Superior temporal gyrus (tissue), 1 donor: ENCODE results near the gene CST3.
"Not testable (repeated sequence)": the region's sequence is repeated elsewhere in the genome, so short reads cannot be mapped to it uniquely, and the experiment has no call there.

ENCODE experiments used
- DNase-seq: peaks from one replicate; pipeline ENCODE4 v3.0.0-alpha.2; 2016; ENCODE audit errors: extremely low spot score

Gene CST3

DNA sequence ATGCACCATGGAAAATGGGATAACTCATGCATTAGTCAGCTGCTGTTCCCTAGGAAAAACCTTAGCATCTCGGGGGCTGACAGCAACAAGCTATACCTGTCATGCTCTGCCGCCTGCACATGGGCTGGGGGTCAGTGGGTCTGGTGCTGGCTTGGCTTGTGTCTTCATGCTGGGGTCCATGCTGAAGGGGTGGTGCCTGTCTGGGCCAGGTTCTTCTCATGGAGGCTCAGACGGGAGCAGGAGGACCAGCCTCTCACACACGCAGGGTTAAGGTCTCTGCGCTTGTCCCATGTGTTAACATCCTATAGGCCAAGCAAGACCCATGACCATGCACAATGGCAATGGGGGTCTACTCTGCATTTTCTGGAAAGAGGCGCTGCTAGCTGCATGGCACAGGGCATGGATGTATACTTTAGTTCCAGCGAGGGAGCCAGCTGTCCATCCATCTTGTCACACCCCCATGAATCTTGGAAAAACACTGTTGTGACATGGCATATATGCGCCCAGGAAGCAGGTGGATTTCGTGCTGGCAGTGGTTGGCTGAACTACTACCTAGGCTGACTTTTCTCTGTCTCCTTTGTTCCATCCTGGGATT, 24.6 kb upstream of the CST3 start:
- no peak for DNase-seq

DNA sequence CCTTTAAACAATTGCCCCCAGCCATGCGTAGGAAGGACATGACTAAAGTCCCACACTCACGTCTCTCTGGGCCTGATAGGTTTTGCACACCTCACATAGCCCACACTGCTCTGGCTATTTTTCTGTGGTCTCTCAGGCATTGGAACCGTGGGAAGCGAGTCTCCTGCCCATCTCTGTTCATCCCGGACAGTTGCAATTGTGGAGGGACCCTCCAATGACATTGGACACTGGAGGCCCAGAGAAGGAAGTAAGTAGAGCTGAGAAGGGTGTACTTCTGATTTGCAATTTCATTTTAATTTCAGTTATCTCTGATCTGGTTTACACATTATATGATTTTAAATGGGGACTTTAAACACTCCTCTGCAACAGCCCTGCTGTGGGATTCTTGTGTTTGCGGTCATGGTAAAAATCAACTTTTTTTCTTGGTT, 23.3 kb upstream of the CST3 start:
- DNase-seq: no peak

DNA sequence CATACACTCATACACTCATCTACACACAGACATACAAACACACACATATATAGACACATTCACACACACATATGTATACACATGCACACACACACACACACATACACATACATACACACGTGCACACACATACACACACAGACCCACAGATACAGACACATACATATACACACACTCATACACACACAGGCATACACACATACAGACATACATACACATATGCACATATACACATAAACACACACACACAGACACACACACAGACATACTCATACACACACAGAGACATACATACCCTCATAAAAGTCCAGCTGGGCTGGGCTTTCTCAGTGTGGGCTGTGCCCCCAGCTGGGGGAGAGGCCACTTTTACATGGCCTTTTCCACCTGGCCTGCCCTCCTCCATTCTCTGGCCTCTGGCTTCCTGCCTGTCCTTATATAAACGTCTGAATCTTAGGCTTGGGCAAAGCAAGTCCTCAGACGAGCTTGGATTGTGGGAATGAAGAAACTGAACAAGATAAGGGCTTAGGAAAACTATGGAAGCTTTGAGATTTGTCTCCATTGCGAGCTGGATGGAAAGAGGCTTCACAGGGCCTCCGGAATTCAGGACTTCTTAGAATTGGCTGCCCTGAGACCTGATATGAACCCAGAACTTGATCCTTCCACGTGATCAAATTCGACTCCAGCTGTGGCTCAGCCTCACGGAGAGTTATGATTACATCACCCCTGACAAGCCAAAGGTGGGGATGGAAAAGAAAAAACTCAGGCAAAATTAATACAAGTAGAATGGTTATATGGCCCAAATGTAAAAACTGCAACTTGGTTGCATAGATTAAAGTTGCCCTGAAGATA, 22.5 kb upstream of the CST3 start:
- no peak for DNase-seq

DNA sequence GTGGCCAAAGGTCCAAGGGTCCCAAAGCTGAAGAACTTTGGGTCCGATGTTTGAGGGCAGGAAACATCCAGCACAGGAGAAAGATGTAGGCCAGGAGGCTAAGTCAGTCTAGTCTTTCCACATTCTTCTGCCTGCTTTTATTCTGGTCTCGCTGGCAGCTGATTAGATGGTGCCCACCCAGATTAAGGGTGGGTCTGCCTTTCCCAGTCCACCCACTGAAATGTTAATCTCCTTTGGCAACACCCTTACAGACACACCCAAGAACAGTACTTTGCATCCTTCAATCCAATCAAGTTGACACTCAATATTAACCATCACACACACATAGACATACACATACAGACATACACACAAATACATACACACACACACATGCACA, 21.8 kb upstream of the CST3 start:
- not testable (repeated sequence) for DNase-seq

DNA sequence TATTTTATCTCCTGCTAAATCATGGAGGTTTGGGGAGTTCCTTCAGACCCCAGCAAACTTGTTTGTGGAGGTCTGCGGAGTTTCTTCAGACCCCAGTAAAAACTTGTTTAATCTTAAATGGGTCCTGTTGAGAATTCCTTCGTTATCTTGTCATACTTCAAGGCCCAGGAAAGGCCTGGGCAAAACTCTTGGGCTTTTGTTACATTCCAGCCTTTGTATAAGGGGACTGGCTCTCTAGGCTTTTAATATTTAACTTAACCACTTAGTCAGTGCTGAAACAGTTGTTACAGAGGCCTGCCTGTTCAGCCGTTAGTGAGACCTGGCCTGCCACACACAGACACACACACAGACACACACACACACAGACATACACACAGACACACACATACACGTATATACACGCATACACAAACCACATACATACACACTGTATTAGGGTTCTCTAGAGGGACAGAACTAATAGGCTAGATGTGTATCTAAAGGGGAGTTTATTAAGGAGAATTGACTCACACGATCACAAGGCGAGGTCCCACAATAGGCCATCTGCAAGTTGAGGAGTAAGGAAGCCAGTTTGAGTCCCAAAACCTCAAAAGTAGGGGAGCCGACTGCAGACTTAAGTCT, 21.3 kb upstream of the CST3 start:
- DNase-seq: no peak

DNA sequence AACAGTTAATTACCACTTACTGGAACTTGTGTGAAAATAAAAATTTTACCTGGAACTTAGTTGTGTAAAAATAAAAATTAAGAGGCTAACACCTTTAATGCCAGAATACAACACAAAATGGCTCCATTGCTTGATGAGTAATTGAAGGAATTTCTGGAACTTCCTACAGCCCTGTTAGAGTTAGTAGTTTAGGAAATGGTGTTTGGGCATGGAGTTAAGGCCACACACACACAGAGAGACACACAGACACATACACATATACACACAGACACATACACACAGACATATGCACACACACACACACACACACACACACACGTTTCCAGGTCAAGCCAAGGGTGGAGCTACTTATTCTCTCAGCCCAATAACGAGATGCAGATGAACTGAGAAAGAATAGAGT, 20.6 kb upstream of the CST3 start:
- no peak for DNase-seq

DNA sequence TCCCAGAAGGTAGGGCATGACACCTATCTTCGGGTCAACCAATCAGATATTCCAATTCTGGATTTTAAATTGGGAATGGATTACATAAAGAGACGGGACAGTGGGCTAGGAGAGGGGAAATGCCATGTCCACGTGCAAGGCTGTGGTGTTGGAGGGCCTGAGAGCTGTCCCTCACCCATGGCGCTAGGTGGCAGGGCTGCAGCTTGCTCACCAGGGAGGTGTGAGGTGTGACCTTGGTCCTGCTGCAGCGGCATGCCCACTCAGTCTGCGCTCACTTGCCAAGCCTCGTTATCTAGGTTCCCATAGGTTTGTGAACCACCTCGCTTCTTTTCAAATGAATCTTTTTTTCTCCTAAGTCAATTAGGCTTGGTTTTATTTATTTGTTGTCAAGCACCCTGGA, 19.4 kb upstream of the CST3 start:
- DNase-seq: no peak

DNA sequence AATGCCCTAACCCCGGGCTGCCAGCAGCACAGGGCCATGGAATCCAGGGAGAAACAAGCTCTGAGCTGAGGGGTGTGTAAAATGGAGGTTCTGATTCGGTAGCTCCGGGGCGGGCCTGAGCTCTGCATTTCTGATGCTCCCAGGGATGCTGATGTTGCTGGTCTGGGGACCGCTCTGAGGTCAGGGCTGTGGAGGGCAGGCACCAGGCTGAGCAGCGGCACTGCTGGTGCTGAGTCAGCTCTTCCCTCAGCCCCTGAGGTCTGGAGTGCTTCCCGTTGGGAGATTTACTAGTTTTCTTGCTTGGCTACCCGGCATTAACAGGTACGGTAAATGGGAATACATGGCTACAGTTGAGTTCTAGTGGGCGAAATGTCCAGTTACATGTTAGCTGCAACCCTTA, 18.6 kb upstream of the CST3 start:
- DNase-seq: no peak

DNA sequence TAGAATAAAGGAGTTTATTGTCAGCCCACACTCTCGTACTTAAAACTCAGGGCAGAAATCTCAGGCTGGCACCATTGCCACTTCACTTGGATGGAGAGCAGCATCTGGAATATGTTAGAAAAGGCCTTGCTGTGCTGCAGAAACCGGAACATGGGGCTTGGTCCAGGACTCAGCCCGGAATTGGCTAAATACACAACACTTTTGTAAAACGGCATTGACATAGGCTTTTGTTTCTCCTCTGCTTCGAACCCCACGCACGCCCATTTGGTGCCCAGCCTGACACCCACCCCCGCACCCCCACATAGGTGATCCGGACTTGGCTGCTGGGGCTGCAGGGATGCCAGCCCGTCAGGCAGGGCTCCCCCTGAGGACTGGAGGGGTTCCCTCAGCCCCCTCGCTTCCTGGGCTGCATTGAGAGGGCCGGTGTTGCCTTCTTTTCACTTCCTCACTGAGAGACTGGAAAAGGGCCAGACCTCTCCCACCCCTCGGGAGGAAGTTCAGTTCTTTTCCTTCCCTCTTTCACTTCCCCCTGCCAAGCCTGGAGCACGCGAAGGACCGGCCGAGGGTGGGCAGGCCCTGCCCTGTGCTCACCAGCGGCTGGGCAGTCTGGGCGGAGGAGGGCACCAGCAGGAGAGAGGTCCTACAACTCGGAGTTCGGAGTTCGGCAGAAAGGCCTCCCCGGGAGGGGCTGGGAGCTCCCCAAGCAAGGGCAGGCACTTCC, 17.9 kb upstream of the CST3 start:
- DNase-seq: peak; percentile 73

DNA sequence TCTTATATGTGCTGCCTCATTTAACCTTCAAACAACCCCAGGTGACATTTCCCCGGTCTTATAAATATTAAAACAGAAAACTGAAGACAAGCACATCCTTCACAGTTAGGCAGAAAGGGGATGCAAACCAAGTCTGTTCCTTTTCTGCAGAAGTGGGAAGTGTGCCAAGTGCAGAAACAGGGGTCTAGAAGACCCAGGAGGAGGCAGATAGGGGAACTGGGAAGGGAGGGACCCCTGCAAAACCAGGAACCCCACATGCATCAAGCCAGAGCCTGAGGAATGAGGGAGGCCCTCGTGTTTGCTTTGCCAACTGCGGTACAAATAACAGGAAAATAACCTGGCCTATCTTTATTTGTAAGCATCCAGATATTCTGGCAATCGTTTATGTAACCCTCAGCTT, 17.0 kb upstream of the CST3 start:
- DNase-seq: no peak

DNA sequence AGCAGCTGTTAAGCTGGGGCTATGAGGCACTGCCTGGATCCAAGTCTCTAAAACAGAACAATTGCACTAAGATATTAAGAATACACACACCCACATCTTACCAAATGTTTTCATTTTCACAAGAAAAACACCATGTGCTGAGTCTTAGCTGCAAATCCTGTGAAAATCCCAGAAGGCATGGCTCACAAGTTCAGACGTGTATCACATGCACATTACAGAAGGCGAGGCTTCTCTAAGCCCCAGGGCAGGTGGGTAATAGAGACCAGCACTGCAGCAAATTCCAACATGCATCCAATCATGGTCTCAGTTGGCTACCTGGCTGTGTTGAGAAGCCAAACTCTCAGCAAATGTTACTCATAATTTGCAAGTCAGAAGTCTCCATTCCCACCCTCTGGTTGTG, 16.2 kb upstream of the CST3 start:
- no peak for DNase-seq

DNA sequence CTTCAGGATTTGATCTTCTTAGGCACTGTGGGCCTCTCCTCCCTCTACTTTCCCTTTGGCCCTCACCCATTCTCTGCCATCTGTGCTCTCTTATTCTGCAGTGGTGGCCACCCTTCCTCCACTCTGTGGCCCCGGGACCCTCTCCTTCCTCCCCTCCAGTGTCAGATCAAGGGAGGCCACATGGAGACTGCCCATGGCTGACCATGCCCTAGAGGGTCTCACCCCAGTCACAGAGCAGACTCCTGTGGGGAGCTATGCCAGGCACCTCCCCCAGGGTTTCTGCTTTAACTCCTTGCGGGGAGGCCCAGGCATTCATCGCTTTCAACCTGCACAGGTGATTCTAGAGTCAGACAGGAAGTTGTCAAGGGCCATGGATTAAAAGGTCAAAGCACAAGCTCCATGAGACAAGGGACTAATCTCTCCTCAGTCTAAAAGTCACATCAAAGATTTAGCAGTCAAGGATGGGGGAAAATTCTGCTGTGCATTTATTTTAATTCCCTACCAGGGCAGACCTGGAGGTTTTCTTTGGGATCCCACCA, 15.7 kb upstream of the CST3 start:
- DNase-seq: no peak

DNA sequence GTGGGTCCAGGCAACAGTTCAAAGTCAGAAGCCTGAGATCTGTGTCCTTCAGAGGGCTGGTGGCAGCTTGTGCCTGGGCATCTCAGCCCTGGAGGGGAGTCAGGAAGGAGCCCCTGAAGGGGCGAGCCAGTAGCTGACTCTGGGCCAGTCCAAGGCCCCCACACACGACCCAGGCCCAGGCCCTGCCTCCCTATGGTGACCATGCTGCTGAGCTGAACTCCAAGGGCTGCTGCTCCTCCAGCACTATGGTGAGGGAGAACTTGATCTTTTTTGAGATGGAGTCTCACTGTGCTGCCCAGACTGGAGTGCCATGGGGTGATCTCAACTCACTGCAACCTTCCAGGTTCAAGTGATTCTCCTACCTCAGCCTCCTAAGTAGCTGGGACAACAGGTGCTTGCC, 15.2 kb upstream of the CST3 start:
- no peak for DNase-seq

DNA sequence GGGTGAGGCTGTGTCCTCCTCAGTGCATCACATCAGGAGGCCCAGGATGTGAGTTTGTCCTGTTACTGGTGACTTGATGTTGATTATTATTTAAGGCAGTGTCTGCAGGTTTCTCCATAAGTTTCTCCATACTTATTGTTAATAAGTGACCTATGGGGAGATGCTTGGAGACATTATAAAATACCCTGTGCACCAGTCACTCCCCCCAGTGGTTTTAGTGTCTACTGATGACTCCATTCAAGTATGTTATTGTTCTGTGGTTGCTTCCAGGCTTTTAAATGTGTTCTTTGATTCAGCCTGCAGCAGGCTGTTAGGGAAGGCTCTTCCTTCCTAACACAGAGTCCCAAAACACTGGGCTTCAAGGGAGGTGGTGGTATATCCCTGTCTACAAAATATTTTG, 14.6 kb upstream of the CST3 start:
- DNase-seq: no peak

DNA sequence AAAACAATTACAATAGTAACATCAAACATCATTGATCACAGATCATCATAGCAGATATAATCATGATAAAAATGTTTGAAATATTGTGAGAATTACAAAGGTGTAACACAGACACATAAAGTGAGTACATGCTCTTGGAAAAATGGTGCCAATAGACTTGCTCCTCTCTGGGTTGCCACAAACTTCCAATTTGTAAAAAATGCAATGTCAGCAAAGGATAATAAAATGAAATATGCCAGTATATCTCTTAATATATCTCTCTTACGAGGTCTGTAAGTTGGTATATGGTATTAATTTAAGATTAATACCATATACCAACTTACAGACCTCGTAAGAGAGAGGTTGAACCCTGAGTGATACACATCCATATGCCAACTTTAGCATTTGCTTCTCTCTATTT, 13.4 kb upstream of the CST3 start:
- no peak for DNase-seq

DNA sequence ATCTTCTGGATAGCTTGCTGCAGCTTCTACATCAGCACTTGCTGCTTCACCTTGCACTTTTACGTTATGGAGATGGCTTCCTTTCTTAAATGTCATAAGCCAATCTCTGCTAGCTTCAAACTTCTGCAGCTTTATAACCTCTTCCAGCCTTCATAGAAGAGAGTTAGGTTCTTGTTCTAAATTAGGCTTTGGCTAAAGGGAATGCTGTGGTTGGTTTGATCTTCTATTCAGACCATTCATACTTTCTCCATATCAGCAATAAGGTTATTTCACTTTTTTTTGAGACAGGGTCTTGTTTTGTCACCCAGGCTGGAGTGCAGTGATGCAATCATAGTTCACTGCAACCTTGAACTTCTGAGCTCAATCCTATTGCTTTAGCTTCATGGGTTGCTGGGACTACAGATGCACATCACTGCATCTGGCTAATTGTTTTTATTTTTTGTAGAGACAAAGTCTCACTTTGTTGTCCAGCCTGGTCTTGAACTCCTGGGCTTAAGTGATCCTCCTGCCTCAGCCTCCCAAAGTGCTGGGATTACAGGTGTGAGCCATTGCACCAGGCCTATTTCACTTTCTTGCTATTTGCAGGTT, 12.2 kb upstream of the CST3 start:
- no peak for DNase-seq

DNA sequence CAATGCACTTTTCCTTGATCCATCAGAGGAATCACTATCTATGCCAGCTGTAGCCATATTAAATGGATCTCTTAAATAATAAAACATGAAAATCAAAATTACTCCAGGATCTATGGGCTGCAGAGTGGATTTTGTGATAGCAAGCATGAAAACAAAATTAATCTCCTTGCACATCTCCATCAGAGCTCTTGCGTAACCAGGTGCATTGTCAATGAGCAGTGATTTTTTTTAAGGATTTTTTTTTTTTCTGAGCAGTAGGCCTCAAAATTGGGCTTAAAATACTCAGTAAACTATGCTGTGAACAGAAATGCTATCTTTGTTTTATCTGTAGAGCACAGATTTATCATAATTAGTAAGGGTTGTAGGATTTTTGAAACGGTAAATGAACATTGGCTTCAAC, 11.5 kb upstream of the CST3 start:
- DNase-seq: no peak

DNA sequence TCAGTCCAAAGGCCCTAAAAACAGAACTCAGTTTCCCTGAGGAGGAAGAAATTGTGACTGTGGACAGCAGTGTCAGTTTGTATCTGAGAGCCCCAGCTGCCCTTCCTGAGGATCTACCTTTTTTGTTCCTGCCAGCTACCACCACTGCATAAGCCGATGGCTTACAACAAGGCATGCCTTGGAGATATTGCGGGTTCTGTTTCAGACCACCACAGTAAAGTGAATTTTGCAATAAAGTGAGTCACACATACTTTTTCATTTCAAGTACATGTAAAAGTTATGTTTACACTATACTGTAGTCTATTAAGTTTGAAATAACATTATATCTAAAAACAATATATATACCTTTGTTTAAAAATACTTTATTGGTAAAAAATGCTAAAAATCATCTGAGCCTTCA, 9.6 kb upstream of the CST3 start:
- DNase-seq: no peak

DNA sequence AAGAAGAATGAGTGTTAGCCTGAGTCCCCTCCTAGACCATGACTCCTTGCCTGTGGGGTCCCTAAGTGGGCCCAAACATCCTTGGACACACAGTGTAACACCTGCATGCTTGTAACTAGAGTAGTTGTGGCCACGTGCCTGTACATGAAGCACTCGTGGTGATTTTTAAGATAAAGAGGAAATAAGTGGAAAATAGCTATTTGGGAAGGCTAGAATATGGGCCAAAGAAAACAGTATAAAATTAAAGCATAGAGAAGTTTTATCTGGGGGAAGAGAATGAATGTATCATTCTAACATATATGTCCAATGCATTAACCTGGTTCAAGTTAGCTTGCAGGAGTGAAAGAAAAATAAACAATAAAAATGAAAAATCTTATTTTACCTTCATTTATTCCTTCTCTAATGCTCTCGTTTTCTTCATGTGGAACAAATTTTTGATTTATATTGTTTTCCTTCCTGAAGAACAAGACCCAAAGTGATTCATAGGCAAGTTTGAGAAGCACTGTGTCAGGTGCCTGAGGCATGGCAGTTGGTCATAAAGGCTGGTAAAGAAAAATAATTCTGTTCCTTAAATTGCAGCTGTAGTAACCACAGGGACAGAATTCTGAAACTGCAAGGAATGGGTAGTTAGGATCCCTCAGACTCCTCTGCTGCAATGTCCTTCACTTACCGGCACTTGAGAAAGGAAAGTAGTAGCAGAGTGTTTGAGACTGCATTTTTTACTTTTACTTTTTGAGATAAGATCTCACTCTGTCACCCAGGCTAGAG, 8.5 kb upstream of the CST3 start:
- DNase-seq: no peak

DNA sequence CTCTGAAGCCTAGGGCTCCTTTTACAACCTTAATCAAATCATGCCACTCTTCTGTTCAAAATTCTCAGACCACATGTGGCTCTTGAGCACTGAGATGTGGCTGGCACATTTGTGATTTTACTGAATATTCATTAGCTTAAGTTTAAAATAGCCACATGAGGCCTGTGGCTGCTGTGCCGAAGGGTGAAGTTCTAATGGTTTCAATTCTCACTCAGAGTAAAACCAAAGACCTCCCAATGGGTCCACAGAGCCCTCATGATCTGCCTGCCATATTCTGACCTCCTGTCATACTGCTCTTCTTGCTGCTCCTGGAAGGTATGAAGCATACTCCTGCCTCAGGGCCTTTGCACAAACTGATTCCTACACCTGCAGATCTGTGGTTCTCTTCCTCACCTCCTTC, 7.8 kb upstream of the CST3 start:
- no peak for DNase-seq

DNA sequence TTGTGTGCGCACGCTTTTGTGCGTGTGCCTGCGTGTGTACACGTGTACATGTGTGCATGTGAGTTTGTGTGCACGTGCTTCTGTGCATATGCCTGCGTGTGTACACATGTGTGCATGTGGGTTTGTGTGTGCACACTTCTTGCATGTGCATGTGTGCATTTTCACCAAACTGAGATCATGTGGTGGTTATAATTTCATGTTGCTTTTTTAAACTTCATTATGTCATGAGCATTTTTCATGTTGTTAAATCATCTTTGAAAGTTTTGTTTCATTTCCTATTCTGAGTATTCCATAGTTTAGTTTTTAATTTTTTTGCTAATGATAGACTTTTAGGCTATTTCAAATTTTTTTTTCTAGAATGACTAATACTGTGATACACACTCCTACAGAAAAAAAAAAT, 6.4 kb upstream of the CST3 start:
- no peak for DNase-seq
